Spleen (tissue), 7 donors: ENCODE measurements around the gene RPL31.

Experiments
- CTCF ChIP-seq, 11 experiments: fragments of 200-600 bp in 7 of 11; fragments of 450-650 bp in 4 of 11; sonication (generic) in 4 of 11; IDR thresholded peaks in 8 of 11; conservative IDR thresholded peaks in 3 of 11; 1 replicate in 7 of 11; 2 replicates in 4 of 11; pipeline versions ENCODE4 v1.4.0 to v1.8.0; 2016 to 2021; ENCODE audit warnings: antibody characterized with exemption in 11 of 11, inconsistent platforms in 4 of 11, mild to moderate bottlenecking in 1 of 11
- POLR2A ChIP-seq, 3 donors: fragments of 450-650 bp; IDR thresholded peaks; one replicate each; pipeline ENCODE4 v1.5.1; 2017; ENCODE audit warnings: antibody characterized with exemption in 3 of 3, mild to moderate bottlenecking in 1 of 3
- donor health status: DM: no; HTN: no; CAD: no; lungs with moderate emphysema.
- donor health status: DM: no; HTN: no; CAD: no.
- donor health status: DM: no; HTN: no; CAD: no.

DNA sequence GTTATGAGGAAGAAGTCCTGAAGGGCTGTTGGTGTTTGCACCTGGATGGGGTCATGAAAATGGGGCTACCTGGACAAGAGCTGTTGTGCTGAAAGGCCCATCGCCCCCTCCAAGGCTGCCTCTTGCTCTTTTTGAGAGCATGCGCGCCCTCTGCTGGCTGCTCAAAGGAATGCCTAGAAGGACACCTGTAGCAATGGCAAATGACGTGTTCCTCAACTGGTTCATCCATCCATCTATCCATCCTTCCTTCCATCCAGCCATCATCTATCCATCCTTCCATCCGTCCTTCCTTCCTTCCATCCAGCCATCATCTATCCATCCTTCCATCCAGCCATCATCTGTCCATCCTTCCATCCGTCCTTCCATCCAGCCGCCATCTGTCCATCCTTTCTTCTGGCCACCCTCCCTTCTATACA, 17.2 kb upstream of the RPL31 start:
- peak; percentile 84 to 94 (median 91) for TF ChIP-seq CTCF (IDR thresholded peaks at IDR 0.05 in 8 of 11, conservative IDR thresholded peaks at IDR 0.05 in 3 of 11)
- TF ChIP-seq POLR2A (IDR thresholded peaks at IDR 0.05): no peak
